Psoas muscle (tissue), 8 donors: ENCODE results near the gene ULK2. TPM values are rescaled to one million over a fixed set of nuclear protein-coding genes. Genes with fewer than 3 reads are reported as not detected.

Source experiments
- ATAC-seq, 4 donors: fragments of 200-7000 bp; cut with Tn5 transposase; one replicate each; pipeline ENCODE4 v1.9.1; 2020; ENCODE audit warnings: moderate library complexity in 3 of 4, mild to moderate bottlenecking in 2 of 4
- DNase-seq, 2 donors: peaks; one replicate each; pipeline ENCODE4 v3.0.0-alpha.2; 2020
- H3K27ac ChIP-seq: fragments of 200-600 bp; one replicate; pipeline ENCODE4 v1.8.0; 2022
- H3K27me3 ChIP-seq, 3 donors: fragments of 200-600 bp in 1 of 3; one replicate each; pipeline versions ENCODE4 v1.6.1 to v1.8.0; 2013 to 2022; ENCODE audit warnings: low read length in 2 of 3, mild to moderate bottlenecking in 2 of 3, moderate library complexity in 1 of 3; ENCODE audit not compliant: insufficient read depth in 3 of 3
- H3K36me3 ChIP-seq, 2 donors: fragments of 200-600 bp in 1 of 2; one replicate each; pipeline versions ENCODE4 v1.6.1 to v1.8.0; 2013 to 2022; ENCODE audit warnings: low read depth in 1 of 2, mild to moderate bottlenecking in 1 of 2, moderate library complexity in 1 of 2; ENCODE audit not compliant: insufficient read depth in 1 of 2
- H3K4me1 ChIP-seq: fragments of 200-600 bp; one replicate; pipeline ENCODE4 v1.8.0; 2022
- H3K4me3 ChIP-seq: fragments of 200-600 bp; one replicate; pipeline ENCODE4 v1.8.0; 2022; ENCODE audit warnings: mild to moderate bottlenecking
- H3K9me3 ChIP-seq: fragments of 200-600 bp; one replicate; pipeline ENCODE4 v1.8.0; 2022
- CTCF ChIP-seq: fragments of 200-600 bp; IDR thresholded peaks from one replicate; pipeline ENCODE4 v1.8.0; 2022; ENCODE audit warnings: antibody characterized with exemption
- WGBS, 3 donors: extraction: QIAGEN DNeasy Blood & Tissue Kit; methylation state at CpG; one replicate each; pipeline versions ENCODE4 v1.1.6 to v1.1.7; 2013; 5-methylcytosine and 5-hydroxymethylcytosine counted together
- intact Hi-C, 2 donors: fragments of 100-400 bp; cut with DNase I; formaldehyde crosslinking; loops; one replicate each; pipeline versions ENCODE4 v1.11.0 to v1.14.2; 2022
- polyA plus RNA-seq, 3 donors: library from polyadenylated mRNA; stranded (reverse); fragments of 200-250 nt; gene quantifications; one replicate each; pipeline ENCODE4 v1.2.3, GENCODE V29; 2013
- total RNA-seq, 4 donors: library from RNA; stranded (reverse); fragmentation: NEBNext Ultra II Directional in 2 of 4; extraction: Animal tissue kit (Norgen Biotek cat#: 25700) in 2 of 4; gene quantifications; one replicate each; pipeline versions ENCODE4 v1.2.1 to v1.2.4, GENCODE V29; 2021 to 2023
- donor health status: healthy with polysubstance abuse.
- donor health status: DM: no; HTN: no; CAD: no; lungs with moderate emphysema.
- donor health status: Bipolar disorder and iron deficiency.
- donor health status: healthy.
- donor health status: DM: yes; HTN: yes; CAD: no.
- donor health status: DM: no; HTN: no; CAD: no.
- donor health status: DM: no; HTN: no; CAD: no.
- donor health status: DM: yes; HTN: yes; CAD: no.

The ULK2 gene
- total and polyA plus RNA-seq, 7 donors = 2.1 to 19.1 (median 12.8) TPM

- Histone ChIP-seq H3K27me3 (no peaks in the 10 kb centered on the region), H3K36me3 (peaks cover 0 to 50% of the 10 kb centered on the region in 2 donors), H3K4me3 (no peak overlapping the region), H3K27ac (no peak overlapping the region), H3K9me3 (no peaks in the 10 kb centered on the region), H3K4me1 (no peaks in the 10 kb centered on the region)
- no peak for TF ChIP-seq CTCF
- intact Hi-C loops = no loop called here
- no peak for ATAC-seq
- no peak for DNase-seq
- 82 to 91% (median 90%) methylated on average over 2 of the region's 2 CpGs for WGBS, 3 donors
Observed at GRCh38 chr17:19857640-19858039, 10.1 kb downstream of the ULK2 start.

- no peaks in the 10 kb centered on the region for H3K9me3 ChIP-seq
- intact Hi-C loops = no loop called here
- no peak overlapping the region for H3K4me3 ChIP-seq
- no peaks in the 10 kb centered on the region for H3K4me1 ChIP-seq
- H3K36me3 ChIP-seq = peaks cover 0 to 56% of the 10 kb centered on the region in 2 donors
- H3K27ac ChIP-seq = no peak overlapping the region
- no peak for ATAC-seq
- H3K27me3 ChIP-seq = no peaks in the 10 kb centered on the region
- TF ChIP-seq CTCF = no peak
- DNase-seq = no peak
Observed at GRCh38 chr17:19833914-19834313, 33.8 kb downstream of the ULK2 start.

GRCh38 chr17:19830061-19830460 lies 37.7 kb downstream of the ULK2 start:
- no peak overlapping the region for H3K27ac ChIP-seq
- no peak for DNase-seq
- H3K36me3 ChIP-seq = peaks cover 0 to 49% of the 10 kb centered on the region in 2 donors
- intact Hi-C loops = no loop called here
- TF ChIP-seq CTCF = no peak
- no peak overlapping the region for H3K4me3 ChIP-seq
- no peak for ATAC-seq
- H3K27me3 ChIP-seq = no peaks in the 10 kb centered on the region
- WGBS, 3 donors = 97 to 100% (median 98%) methylated on average over 2 of the region's 2 CpGs
- H3K4me1 ChIP-seq = no peaks in the 10 kb centered on the region
- H3K9me3 ChIP-seq = no peaks in the 10 kb centered on the region

- ATAC-seq = no peak
- no peaks in the 10 kb centered on the region for H3K9me3 ChIP-seq
- no peak for DNase-seq
- no peak for TF ChIP-seq CTCF
- H3K27me3 ChIP-seq = no peaks in the 10 kb centered on the region
- H3K36me3 ChIP-seq = peaks cover 0 to 73% of the 10 kb centered on the region in 2 donors
- no peak overlapping the region for H3K4me3 ChIP-seq
- WGBS, 3 donors = 70 to 83% (median 70%) methylated on average over 3 of the region's 3 CpGs
- intact Hi-C loops = no loop called here
- H3K4me1 ChIP-seq = no peaks in the 10 kb centered on the region
- H3K27ac ChIP-seq = no peak overlapping the region
Observed at GRCh38 chr17:19812407-19812806, 55.3 kb downstream of the ULK2 start.

- H3K9me3 ChIP-seq = no peaks in the 10 kb centered on the region
- no peaks in the 10 kb centered on the region for H3K4me1 ChIP-seq
- no peak for TF ChIP-seq CTCF
- 69 to 76% (median 75%) methylated on average over 2 of the region's 2 CpGs for whole genome bisulfite sequencing, 3 donors
- intact Hi-C loops = loop anchor here in 1 of 2 donors (10.0 kb wide), 1 partner anchor 110 kb away; no protein-coding TSS in a partner anchor
- H3K27me3 ChIP-seq = no peaks in the 10 kb centered on the region
- ATAC-seq = no peak
- no peak overlapping the region for H3K27ac ChIP-seq
- H3K4me3 ChIP-seq = no peak overlapping the region
- peaks cover 0 to 88% of the 10 kb centered on the region in 2 donors for H3K36me3 ChIP-seq
- DNase-seq = no peak
Observed at GRCh38 chr17:19805006-19805405, 62.7 kb downstream of the ULK2 start.
